Hepatocyte (in vitro differentiated cells): ENCODE data around the gene MYL7. TPM values are rescaled to one million over a fixed set of nuclear protein-coding genes. Genes with fewer than 3 reads are reported as not detected.

ENCODE experiments used
- DNase-seq: peaks from one replicate; pipeline ENCODE4 v3.0.0-alpha.2; 2016; ENCODE audit warnings: low spot score
- H2AFZ ChIP-seq: fragments of 200-600 bp; sonication (generic); 2 replicates; pipeline ENCODE4 v1.6.0; 2016; ENCODE audit warnings: antibody characterized with exemption, mild to moderate bottlenecking
- H3K27ac ChIP-seq: fragments of 200-600 bp; sonication (generic); 2 replicates; pipeline ENCODE4 v1.5.1; 2016; ENCODE audit warnings: mild to moderate bottlenecking
- H3K27me3 ChIP-seq: fragments of 200-600 bp; sonication (generic); 2 replicates; pipeline ENCODE4 v1.6.1; 2016
- H3K36me3 ChIP-seq: fragments of 200-600 bp; sonication (generic); replicated peaks from 2 replicates; pipeline ENCODE4 v1.5.1; 2016; ENCODE audit warnings: low read depth; ENCODE audit not compliant: insufficient read depth
- H3K4me1 ChIP-seq: fragments of 200-600 bp; sonication (generic); 2 replicates; pipeline ENCODE4 v1.5.1; 2016; ENCODE audit warnings: mild to moderate bottlenecking, moderate library complexity; ENCODE audit not compliant: insufficient read depth
- H3K4me2 ChIP-seq: fragments of 200-600 bp; sonication (generic); 2 replicates; pipeline ENCODE4 v1.6.0; 2016
- H3K4me3 ChIP-seq: fragments of 200-600 bp; sonication (generic); 2 replicates; pipeline ENCODE4 v1.5.1; 2016; ENCODE audit warnings: mild to moderate bottlenecking
- H3K79me2 ChIP-seq: fragments of 200-600 bp; sonication (generic); 2 replicates; pipeline ENCODE4 v1.6.0; 2017; ENCODE audit warnings: mild to moderate bottlenecking
- H3K9me2 ChIP-seq: fragments of 200-600 bp; sonication (generic); replicated peaks from 2 replicates; pipeline ENCODE4 v1.6.0; 2017; ENCODE audit warnings: mild to moderate bottlenecking; ENCODE audit not compliant: insufficient read depth
- H3K9me3 ChIP-seq: fragments of 200-600 bp; sonication (generic); 2 replicates; pipeline ENCODE4 v1.5.1; 2016; ENCODE audit warnings: low read depth, mild to moderate bottlenecking
- H4K20me1 ChIP-seq: fragments of 200-600 bp; sonication (generic); 2 replicates; pipeline ENCODE4 v1.6.0; 2016; ENCODE audit warnings: mild to moderate bottlenecking; ENCODE audit not compliant: insufficient read depth, poor library complexity, severe bottlenecking
- CTCF ChIP-seq: fragments of 200-600 bp; sonication (generic); IDR thresholded peaks from 2 replicates; pipeline ENCODE4 v1.5.1; 2016; ENCODE audit warnings: antibody characterized with exemption, mild to moderate bottlenecking; ENCODE audit not compliant: poor library complexity
- EZH2 ChIP-seq: fragments of 200-600 bp; sonication (generic); IDR thresholded peaks from 2 replicates; pipeline ENCODE4 v1.6.1; 2016; ENCODE audit warnings: antibody characterized with exemption, mild to moderate bottlenecking, borderline replicate concordance
- EZH2phosphoT487 ChIP-seq: fragments of 200-600 bp; sonication (generic); IDR thresholded peaks from one replicate; pipeline ENCODE4 v1.6.1; 2018; ENCODE audit warnings: antibody characterized with exemption, mild to moderate bottlenecking, low read depth, moderate library complexity; ENCODE audit not compliant: unreplicated experiment, severe bottlenecking
- WGBS: methylation state at CpG from one replicate; pipeline ENCODE4 v1.1.6; 2016; ENCODE audit warnings: low lambda C conversion rate; ENCODE audit errors: missing lambda C conversion rate; 5-methylcytosine and 5-hydroxymethylcytosine counted together
- polyA plus RNA-seq: library from polyadenylated mRNA; unstranded; fragments of >200 nt; fragmentation: Nextera tagmentation; extraction: Ambion mirVana; gene quantifications from 2 replicates; pipeline ENCODE4 v1.2.1, GENCODE V29; 2016
- total RNA-seq: library from RNA; depleted of rRNA; stranded (reverse); fragments of >200 nt; gene quantifications from 2 replicates; pipeline ENCODE4 v1.2.3, GENCODE V29; 2014

The MYL7 gene
- total and polyA plus RNA-seq, 2 experiments from 2014 or later = 5.2 to 8.9 TPM

- Histone ChIP-seq H3K4me1 (peaks cover 3% of the 10 kb centered on the region), H3K4me2 (no peak overlapping the region), H2AFZ (no peak overlapping the region), H3K9me2 (no peaks in the 10 kb centered on the region), H3K79me2 (no peaks in the 10 kb centered on the region), H3K27me3 (no peaks in the 10 kb centered on the region), H3K9me3 (no peaks in the 10 kb centered on the region), H3K27ac (no peak overlapping the region), H3K4me3 (no peak overlapping the region), H4K20me1 (no peaks in the 10 kb centered on the region), H3K36me3 (no peaks in the 10 kb centered on the region)
- WGBS = 96% methylated on average over 4 of the region's 4 CpGs
- TF ChIP-seq EZH2phosphoT487 (no peak), CTCF (no peak), EZH2 (no peak)
- DNase-seq = no peak
Observed at GRCh38 chr7:44134943-44135628, 6.0 kb downstream of the MYL7 start.

- DNase-seq = no peak
- H3K4me3 ChIP-seq = no peak overlapping the region
- peaks cover 3% of the 10 kb centered on the region for H3K4me1 ChIP-seq
- TF ChIP-seq EZH2 (no peak), CTCF (no peak), EZH2phosphoT487 (no peak)
- no peak overlapping the region for H3K27ac ChIP-seq
- no peaks in the 10 kb centered on the region for H3K9me3 ChIP-seq
- H3K9me2 ChIP-seq = no peaks in the 10 kb centered on the region
- 45% methylated on average over 3 of the region's 3 CpGs for WGBS
- H3K36me3 ChIP-seq = no peaks in the 10 kb centered on the region
- H3K4me2 ChIP-seq = no peak overlapping the region
- no peak overlapping the region for H2AFZ ChIP-seq
- H3K27me3 ChIP-seq = no peaks in the 10 kb centered on the region
- no peaks in the 10 kb centered on the region for H3K79me2 ChIP-seq
- H4K20me1 ChIP-seq = no peaks in the 10 kb centered on the region
Observed at GRCh38 chr7:44133295-44133694, 7.8 kb downstream of the MYL7 start.

GRCh38 chr7:44132039-44132438, 9.1 kb downstream of the MYL7 start:
- Histone ChIP-seq H3K36me3 (no peaks in the 10 kb centered on the region), H3K79me2 (no peaks in the 10 kb centered on the region), H3K4me1 (peaks cover 3% of the 10 kb centered on the region), H2AFZ (no peak overlapping the region), H3K27ac (no peak overlapping the region), H3K9me3 (no peaks in the 10 kb centered on the region), H4K20me1 (no peaks in the 10 kb centered on the region), H3K4me2 (peak overlapping the region; percentile 19), H3K9me2 (no peaks in the 10 kb centered on the region), H3K27me3 (no peaks in the 10 kb centered on the region), H3K4me3 (no peak overlapping the region)
- no peak for DNase-seq
- TF ChIP-seq CTCF = no peak
- no peak for TF ChIP-seq EZH2phosphoT487
- no peak for TF ChIP-seq EZH2
- WGBS = 43% methylated on average over 2 of the region's 2 CpGs
